Heart left ventricle (tissue), 16 donors: Measurements from ENCODE around the gene ARMH4. TPM values are rescaled to one million over a fixed set of nuclear protein-coding genes. Genes with fewer than 3 reads are reported as not detected.

Experiments
- ATAC-seq, 4 donors: fragments of 200-7000 bp; cut with Tn5 transposase; one replicate each; pipeline ENCODE4 v1.9.1; 2020 to 2022; ENCODE audit warnings: moderate library complexity in 4 of 4, mild to moderate bottlenecking in 3 of 4, moderate number of reproducible peaks in 1 of 4
- DNase-seq, 5 donors: peaks; one replicate each; pipeline ENCODE4 v3.0.0-alpha.2; 2020
- H3K27ac ChIP-seq, 12 donors: fragments of 200-600 bp; sonication (generic) in 4 of 12; one replicate each; pipeline versions ENCODE4 v1.5.0 to v1.8.0; 2016 to 2022; ENCODE audit warnings: mild to moderate bottlenecking in 2 of 12
- H3K27me3 ChIP-seq, 9 donors: fragments of 200-600 bp; sonication (generic) in 2 of 9; one replicate each; pipeline versions ENCODE4 v1.5.1 to v1.8.0; 2016 to 2022; ENCODE audit warnings: mild to moderate bottlenecking in 3 of 9
- H3K36me3 ChIP-seq, 9 donors: fragments of 200-600 bp; sonication (generic) in 2 of 9; one replicate each; pipeline versions ENCODE4 v1.5.0 to v1.8.0; 2018 to 2022; ENCODE audit warnings: mild to moderate bottlenecking in 2 of 9
- H3K4me1 ChIP-seq, 12 donors: fragments of 200-600 bp; sonication (generic) in 4 of 12; one replicate each; pipeline versions ENCODE4 v1.5.0 to v1.8.0; 2016 to 2022; ENCODE audit warnings: mild to moderate bottlenecking in 3 of 12
- H3K4me3 ChIP-seq, 12 donors: fragments of 200-600 bp; sonication (generic) in 4 of 12; one replicate each; pipeline versions ENCODE4 v1.5.0 to v1.8.0; 2017 to 2022; ENCODE audit warnings: mild to moderate bottlenecking in 9 of 12, moderate library complexity in 4 of 12
- H3K9me3 ChIP-seq, 12 donors: fragments of 200-600 bp; sonication (generic) in 4 of 12; one replicate each; pipeline versions ENCODE4 v1.5.0 to v1.8.0; 2016 to 2022; ENCODE audit warnings: mild to moderate bottlenecking in 1 of 12
- POLR2A ChIP-seq, 2 donors: fragments of 450-650 bp; IDR thresholded peaks; one replicate each; pipeline ENCODE4 v1.6.1; 2017; ENCODE audit warnings: antibody characterized with exemption in 2 of 2, mild to moderate bottlenecking in 2 of 2, moderate library complexity in 2 of 2
- WGBS, 4 donors: extraction: QIAGEN DNeasy Blood & Tissue Kit in 2 of 4; methylation state at CpG; one replicate each; pipeline versions ENCODE4 v1.1.5 to v1.1.7; 2013 to 2018; 5-methylcytosine and 5-hydroxymethylcytosine counted together
- intact Hi-C, 10 donors: fragments of 100-400 bp; cut with DNase I; formaldehyde crosslinking; loops; one replicate each; pipeline versions ENCODE4 v1.11.1 to v1.14.2; 2022
- polyA plus RNA-seq, 2 donors: library from polyadenylated mRNA; stranded (reverse); fragments of 200-250 nt; gene quantifications; one replicate each; pipeline ENCODE4 v1.2.3, GENCODE V29; 2013
- total RNA-seq, 9 donors: library from RNA; depleted of rRNA in 2 of 9; stranded (reverse); fragments of >200 nt in 2 of 9; fragmentation: NEBNext Ultra II Directional in 3 of 9; extraction: Animal tissue kit (Norgen Biotek cat#: 25700) in 3 of 9; gene quantifications; one replicate each; pipeline versions ENCODE4 v1.1.0 to v1.2.4, GENCODE V29; 2016 to 2023
- TF ChIP-seq, protein P1 (sequence below), 12 donors: fragments of 200-600 bp; sonication (generic) in 4 of 12; IDR thresholded peaks; one replicate each; pipeline versions ENCODE4 v1.5.0 to v1.8.0; 2018 to 2022; ENCODE audit warnings: antibody characterized with exemption in 12 of 12, mild to moderate bottlenecking in 5 of 12
- donor health status: ischemic (EF 13 %, LVEDD 7.1; RV severe dilation, severe dysfunction).
- donor health status: healthy with polysubstance abuse.
- donor health status: DM: no; HTN: yes; CAD: no.
- donor health status: DM: no; HTN: no; CAD: no.
- donor health status: ischemic (EF 25% LVEDD 6.9; RV normal size, moderate dysfunction).
- donor health status: ischemic (EF 25% LVEDD 5.7; RV mildly dilated, moderate dysfunction).
- donor health status: healthy.
- donor health status: DM: yes; HTN: yes; CAD: no.
- donor health status: ischemic (EF 35%, LVEDD 5.7; RV mildly dilated, moderate dysfunction).
- donor health status: nonischemic (EF 11% LVEDD 7.7; RV severe dilation, severe dysfunction).
- donor health status: DM: yes; HTN: yes; CAD: no.
- donor health status: PGD.
- donor health status: ischemic (EF 29% LVEDD 5.4; RV normal size, mild dysfunction).
- donor health status: nonischemic (EF 23%, LVEDD 6.1; RV moderate dilation, normal function).

ARMH4 gene
- total and polyA plus RNA-seq, 11 donors = 1.8 to 13.4 (median 9.7) TPM

DNA sequence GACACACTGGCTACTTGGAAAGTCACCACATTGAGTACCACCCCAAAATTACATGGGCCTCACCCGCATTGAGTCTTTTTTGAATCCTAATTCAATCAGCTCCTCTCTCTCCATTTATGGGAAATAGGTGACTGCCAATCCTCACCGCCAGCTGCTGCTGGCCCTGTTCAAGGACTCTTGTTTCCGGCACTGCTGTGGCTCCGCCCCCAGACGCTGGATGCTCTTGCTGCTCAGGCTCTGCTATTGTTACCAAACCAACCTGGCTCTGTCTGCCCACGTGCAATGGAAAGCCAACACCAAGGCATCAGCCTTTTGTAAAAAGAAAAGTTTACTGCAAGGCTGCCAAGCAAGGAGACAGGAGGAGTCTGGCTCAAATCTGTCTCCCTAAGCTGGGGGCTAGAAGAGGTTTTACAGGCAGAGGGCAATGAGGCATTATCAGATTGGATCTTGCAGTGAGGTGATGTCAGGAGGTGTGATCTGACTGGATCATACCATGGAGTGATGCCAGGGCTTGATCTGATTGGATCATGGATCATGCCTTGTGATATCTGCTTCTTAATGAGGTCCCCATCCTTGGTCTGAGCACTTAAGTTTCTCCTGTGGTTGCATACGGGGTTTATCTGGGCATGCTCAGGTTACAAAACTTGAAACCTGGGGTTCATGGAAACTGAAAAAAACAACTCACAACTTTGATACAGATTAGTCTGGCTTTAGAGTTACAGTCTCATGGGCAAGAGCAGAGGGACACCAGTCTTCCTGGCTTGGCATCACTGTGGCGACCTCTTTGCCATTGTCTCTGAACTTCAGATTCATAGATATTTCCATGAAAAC is 169.0 kb downstream of the ARMH4 start:
- H3K27me3 ChIP-seq = peaks cover 0 to 6% (median 0%) of the 10 kb centered on the region in 9 donors
- intact Hi-C loops = no loop called here
- no peak for ATAC-seq
- H3K36me3 ChIP-seq = no peaks in the 10 kb centered on the region
- no peak overlapping the region for H3K4me3 ChIP-seq
- no peak overlapping the region for H3K27ac ChIP-seq
- 42 to 49% (median 46%) methylated on average over 8 of the region's 8 CpGs for WGBS, 4 donors
- H3K9me3 ChIP-seq = no peaks in the 10 kb centered on the region
- no peak for TF ChIP-seq POLR2A (IDR thresholded peaks at IDR 0.05)
- TF ChIP-seq, protein P1, sequence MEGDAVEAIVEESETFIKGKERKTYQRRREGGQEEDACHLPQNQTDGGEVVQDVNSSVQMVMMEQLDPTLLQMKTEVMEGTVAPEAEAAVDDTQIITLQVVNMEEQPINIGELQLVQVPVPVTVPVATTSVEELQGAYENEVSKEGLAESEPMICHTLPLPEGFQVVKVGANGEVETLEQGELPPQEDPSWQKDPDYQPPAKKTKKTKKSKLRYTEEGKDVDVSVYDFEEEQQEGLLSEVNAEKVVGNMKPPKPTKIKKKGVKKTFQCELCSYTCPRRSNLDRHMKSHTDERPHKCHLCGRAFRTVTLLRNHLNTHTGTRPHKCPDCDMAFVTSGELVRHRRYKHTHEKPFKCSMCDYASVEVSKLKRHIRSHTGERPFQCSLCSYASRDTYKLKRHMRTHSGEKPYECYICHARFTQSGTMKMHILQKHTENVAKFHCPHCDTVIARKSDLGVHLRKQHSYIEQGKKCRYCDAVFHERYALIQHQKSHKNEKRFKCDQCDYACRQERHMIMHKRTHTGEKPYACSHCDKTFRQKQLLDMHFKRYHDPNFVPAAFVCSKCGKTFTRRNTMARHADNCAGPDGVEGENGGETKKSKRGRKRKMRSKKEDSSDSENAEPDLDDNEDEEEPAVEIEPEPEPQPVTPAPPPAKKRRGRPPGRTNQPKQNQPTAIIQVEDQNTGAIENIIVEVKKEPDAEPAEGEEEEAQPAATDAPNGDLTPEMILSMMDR (IDR thresholded peaks at IDR 0.05) = no peak
- no peaks in the 10 kb centered on the region for H3K4me1 ChIP-seq
- DNase-seq = no peak

DNA sequence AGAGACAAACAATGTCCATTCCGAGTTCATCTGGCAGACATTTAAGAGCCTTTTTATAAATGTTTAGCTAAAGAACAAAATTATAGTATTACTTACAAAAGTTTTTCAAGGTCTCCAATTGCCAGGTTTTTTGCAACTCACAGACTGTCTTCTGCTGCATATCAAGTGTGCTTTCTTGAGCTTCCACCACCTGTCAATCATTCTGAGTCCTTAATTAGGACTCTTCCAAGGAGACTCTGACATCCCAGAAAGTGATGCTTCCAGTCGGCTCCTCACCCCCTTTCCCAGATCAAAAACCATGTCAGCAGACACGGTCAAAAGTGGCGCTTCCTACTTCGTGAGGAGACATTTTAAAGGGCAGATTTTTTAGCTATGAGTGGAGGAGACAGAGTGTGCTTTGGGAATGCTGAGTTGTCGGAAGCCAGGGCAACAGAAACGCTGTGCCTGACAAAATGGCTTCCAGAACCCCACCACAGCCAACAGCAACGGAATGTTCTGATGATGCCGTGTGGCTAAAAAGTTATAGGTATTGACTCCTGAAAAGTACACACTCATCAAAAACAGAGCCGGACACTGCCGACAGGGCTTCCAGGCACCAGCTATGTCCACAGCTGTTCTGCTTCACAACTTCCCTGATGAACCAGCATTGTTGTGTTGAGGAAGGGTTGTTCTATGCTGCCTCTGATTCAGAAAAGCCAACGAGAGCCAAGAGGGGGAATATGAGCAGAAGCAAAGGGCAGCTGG is 170.0 kb downstream of the ARMH4 start:
- H3K4me1 ChIP-seq = no peaks in the 10 kb centered on the region
- no peaks in the 10 kb centered on the region for H3K9me3 ChIP-seq
- intact Hi-C loops = no loop called here
- 67 to 78% (median 71%) methylated on average over 12 of the region's 12 CpGs for WGBS, 4 donors
- ATAC-seq = no peak
- H3K4me3 ChIP-seq = no peak overlapping the region
- no peaks in the 10 kb centered on the region for H3K36me3 ChIP-seq
- peaks cover 0 to 6% (median 0%) of the 10 kb centered on the region in 9 donors for H3K27me3 ChIP-seq
- DNase-seq = no peak
- H3K27ac ChIP-seq = no peak overlapping the region
- TF ChIP-seq POLR2A (IDR thresholded peaks at IDR 0.05) = no peak
- TF ChIP-seq, protein P1 (IDR thresholded peaks at IDR 0.05) = no peak

DNA sequence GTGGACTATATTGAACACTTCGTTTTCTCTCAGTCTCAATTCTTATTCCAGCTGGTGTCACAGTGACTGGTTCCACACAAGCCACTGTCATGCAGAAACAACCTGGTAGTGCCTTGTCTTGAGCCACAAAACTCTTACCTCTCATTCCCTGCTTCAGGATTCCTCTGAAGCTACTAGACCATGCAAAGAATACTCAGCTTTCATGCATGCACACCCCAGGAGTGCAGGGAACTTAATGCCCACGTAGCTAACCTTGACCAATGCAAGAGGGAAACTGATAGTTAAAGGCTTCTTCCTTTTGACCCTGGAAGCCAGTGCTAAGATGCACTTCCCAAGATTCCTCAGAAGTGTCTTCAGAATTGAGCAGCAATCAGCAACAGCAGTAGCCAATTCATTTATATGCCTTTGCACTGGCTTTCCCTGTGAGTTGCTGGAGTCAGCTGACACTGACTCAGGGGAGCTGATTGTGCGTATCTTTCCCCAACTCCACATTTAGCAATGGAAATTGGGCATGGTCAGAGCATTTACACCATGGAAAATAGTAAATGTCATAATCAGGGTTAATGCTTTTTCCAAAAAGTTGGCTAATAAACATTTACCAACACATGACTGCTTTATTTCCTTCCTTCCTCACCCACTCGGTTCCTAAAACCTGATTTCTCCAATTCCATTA is 172.5 kb downstream of the ARMH4 start:
- Histone ChIP-seq H3K4me1 (no peaks in the 10 kb centered on the region), H3K36me3 (no peaks in the 10 kb centered on the region), H3K27ac (no peak overlapping the region), H3K27me3 (peaks cover 0 to 6% (median 0%) of the 10 kb centered on the region in 9 donors), H3K9me3 (no peaks in the 10 kb centered on the region), H3K4me3 (no peak overlapping the region)
- 50 to 58% (median 53%) methylated on average over 4 of the region's 4 CpGs for WGBS, 4 donors
- TF ChIP-seq POLR2A (IDR thresholded peaks at IDR 0.05) = no peak
- TF ChIP-seq, protein P1 (IDR thresholded peaks at IDR 0.05) = no peak
- DNase-seq (no peak), ATAC-seq (no peak)
- intact Hi-C loops = no loop called here

DNA sequence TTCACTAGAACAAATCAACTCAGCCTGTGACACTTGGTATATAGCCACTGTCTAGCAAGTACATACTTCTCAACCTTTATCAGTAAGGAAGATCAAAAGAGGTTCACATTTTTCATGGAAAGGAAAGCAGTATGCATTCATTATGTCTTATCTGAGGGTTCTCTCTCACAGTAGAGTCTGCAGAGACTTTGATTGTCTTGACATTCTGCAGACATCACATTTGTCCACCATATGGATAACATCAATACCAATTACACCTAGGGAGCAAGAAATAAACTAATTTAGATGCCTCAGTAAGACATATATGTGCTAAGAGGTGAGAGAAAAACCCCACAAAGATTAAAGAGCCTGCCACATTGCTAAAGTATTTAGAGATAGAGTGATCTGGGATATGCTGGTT is 175.3 kb downstream of the ARMH4 start:
- DNase-seq (no peak), ATAC-seq (no peak)
- TF ChIP-seq, protein P1 (IDR thresholded peaks at IDR 0.05) = no peak
- TF ChIP-seq POLR2A (IDR thresholded peaks at IDR 0.05) = no peak
- Histone ChIP-seq H3K27ac (no peak overlapping the region), H3K9me3 (no peaks in the 10 kb centered on the region), H3K27me3 (no peaks in the 10 kb centered on the region), H3K4me3 (no peak overlapping the region), H3K36me3 (no peaks in the 10 kb centered on the region), H3K4me1 (no peaks in the 10 kb centered on the region)
- intact Hi-C loops = no loop called here
